Activated CD8-positive, alpha-beta memory T cell treated with anti-CD3 and anti-CD28 coated beads, Interleukin-2, amount 50 U/mL, for 48 hours (primary cell): ENCODE measurements around the gene ACTL7B.
"Not testable (repeated sequence)": the region's sequence is repeated elsewhere in the genome, so short reads cannot be mapped to it uniquely, and the experiment has no call there.

Experiments
- DNase-seq: peaks from one replicate; pipeline ENCODE4 v3.0.0-alpha.2; 2020

The ACTL7B gene

GRCh38 chr9:108869092-108869725 lies 13.4 kb upstream of the ACTL7B start:
- DNase-seq = no peak

GRCh38 chr9:108867829-108868228 lies 12.0 kb upstream of the ACTL7B start:
- DNase-seq = no peak

DNA sequence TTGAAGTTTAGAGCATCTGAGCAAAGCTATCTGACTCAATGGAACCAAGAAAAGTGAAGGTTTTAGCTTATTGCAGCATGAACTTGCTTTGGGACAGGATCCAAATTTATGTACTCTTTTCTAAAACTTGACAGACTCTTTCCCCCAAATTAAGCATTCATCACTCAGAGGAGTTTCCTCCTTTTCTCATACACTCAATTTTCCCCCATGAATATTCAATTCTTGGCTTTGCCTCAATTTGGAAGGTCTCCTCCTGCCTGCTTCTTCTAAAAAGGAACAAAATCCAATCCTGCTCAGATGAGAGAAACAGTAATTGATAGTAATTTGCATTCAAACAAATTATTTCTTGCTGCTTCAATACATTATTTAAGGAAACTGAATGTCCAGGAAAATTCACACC lies 11.3 kb upstream of the ACTL7B start:
- no peak for DNase-seq

DNA sequence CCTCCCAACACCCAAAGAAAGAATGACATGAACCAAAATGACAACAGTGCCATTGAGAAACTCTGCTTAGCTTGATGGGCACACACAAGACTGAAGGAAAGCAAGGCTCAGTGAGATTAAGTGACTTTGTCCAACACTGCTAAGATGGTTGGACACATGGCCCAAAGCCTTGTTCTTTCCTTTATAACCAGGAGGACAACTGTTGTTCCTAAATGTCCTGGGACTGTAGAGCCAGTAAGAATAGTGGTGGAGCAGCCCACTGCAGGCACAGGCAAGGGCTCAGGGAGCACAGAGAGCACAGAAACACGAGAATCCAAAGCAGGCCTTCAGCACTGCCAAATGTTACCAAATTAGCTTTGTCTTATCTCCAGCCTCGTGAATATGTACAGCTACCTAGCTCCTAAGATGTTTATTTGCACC lies 10.2 kb upstream of the ACTL7B start:
- no peak for DNase-seq

DNA sequence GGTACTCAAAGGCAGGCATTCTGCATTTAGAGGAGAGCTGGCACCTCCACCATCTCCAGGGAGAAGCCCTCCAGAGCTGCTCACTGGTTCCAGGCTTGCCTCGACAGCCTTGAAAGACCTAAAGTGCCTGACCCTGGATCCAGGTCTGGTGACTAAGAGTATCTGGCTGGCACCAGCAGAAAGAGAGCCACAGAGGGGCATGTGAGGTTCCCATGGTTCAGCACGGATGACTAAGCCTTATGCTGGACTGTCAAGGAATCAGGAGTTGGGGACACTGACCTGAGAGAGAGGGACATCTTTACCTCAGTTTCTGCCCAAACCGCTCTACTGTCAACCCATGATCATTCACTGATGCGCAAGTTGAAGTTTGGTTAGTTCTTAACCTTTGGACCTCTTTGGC lies 9.3 kb upstream of the ACTL7B start:
- no peak for DNase-seq

- DNase-seq = no peak
These were observed 8.7 kb upstream of the ACTL7B start for GRCh38 chr9:108864446-108864845.

DNA sequence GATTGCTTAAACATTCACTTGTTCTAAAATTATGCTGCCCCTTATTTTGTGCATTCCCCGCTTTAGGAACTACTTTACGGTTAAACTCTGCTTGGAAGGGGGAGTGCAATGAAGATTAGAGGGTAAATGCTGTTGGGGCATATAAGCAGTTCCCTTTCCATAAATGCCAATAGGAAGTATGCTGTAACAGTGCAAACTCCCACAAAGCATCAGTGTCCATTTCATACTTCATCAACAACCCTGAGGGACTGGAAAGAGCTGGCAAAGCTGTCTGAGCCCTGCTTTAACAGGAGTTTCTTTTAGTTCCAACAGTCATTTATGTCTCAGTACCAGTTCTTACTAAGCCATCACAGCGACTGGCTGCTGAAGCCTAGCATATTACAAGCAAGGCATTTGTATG lies 8.1 kb upstream of the ACTL7B start:
- no peak for DNase-seq

DNA sequence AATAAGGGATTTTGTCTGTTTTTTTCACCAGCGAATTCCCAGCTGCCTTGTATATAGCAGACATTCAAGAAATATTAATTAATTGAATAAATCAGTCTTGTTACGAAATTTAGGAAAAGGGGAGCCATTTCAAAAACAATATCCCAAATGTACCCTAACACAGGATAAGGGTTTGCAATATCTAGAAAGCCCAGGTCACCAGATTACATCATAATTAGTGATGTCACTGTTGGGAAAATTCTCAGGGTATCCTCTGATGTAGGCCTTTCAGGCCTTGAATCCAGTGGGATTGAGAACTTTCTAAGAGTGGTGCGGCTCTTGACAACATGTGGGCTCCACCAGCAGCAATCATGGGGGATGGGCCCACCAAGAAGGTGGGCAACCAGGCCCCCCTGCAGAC lies 6.2 kb upstream of the ACTL7B start, which contains the start of gene ACTL7A:
TSS of gene ACTL7A (plus strand) at position 270 of the 400 bp plus-strand sequence. CDS start at position 327, 57 bp downstream.
- no peak for DNase-seq

- no peak for DNase-seq
These were observed 5.7 kb upstream of the ACTL7B start for GRCh38 chr9:108861464-108861863.

GRCh38 chr9:108860764-108861163 lies 5.0 kb upstream of the ACTL7B start:
- no peak for DNase-seq

DNA sequence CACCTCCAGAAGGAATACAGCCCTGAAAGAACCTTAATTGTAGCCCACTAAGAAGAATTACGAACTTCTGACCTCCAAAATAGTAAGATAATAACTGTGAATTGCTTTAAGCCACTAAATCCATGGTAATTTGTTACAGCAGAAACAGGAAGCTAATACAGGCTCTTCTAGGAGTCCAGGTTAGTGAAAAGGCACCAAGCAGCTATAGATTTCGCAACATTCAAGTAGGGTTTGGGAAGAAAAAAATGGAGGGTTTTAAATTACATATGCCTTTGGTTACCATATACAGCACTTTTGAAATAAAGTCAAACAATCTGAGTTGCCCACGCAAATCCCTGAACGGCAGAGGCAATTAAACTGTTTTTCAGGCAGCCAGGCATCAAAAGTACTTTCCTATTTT lies 4.6 kb upstream of the ACTL7B start:
- DNase-seq = no peak

- DNase-seq = no peak
These were observed 3.8 kb upstream of the ACTL7B start for GRCh38 chr9:108859459-108860114.

GRCh38 chr9:108857572-108857971 lies 1.8 kb upstream of the ACTL7B start:
- DNase-seq = no peak

- DNase-seq = no peak
These were observed 278 bp downstream of the ACTL7B start for GRCh38 chr9:108855529-108855886.

DNA sequence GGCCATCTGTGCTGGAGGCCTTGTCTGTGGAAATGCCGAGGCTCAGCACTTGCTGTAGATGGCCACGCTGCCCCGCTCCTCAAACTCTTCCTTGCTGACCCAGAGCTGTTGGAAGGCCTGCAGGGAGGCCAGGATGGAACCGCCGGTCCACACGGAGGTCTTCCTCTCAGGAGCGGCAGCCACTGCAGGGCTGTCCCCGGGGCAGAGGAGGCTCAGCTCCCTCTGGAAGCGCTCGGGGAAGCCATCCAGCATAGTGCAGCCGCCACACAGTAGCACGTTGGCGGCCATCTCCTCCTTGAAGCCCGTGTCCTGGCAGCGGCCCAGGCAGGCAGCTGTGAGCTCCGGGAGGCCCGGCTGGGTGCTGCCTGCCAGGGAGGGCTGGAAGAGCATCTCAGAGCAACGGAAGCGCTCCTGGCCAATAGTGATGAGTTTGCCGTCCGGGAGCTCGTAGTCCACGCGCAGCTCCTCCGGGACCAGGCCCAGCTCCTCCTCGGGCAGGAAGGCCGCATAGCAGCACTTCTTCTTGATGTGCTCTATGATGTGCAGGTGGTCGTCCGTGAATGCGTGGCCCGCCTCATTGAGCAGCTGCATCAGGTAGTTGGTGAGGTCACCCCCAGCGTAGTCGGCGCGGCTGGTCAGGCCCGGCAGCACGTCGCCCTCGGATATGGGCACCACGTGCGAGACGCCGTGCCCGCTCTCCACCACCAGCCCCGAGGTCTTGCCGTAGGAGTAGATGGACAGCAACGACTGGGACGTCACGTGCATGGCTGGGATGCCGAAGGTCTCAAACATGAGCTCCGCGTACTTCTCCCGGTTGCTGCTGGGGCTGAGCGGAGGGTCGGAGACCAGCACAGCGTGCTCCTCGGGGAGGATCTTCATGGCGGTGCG lies 901 bp downstream of the ACTL7B start:
- DNase-seq = no peak

GRCh38 chr9:108854094-108854493 lies 1.7 kb downstream of the ACTL7B start:
- DNase-seq = no peak

DNA sequence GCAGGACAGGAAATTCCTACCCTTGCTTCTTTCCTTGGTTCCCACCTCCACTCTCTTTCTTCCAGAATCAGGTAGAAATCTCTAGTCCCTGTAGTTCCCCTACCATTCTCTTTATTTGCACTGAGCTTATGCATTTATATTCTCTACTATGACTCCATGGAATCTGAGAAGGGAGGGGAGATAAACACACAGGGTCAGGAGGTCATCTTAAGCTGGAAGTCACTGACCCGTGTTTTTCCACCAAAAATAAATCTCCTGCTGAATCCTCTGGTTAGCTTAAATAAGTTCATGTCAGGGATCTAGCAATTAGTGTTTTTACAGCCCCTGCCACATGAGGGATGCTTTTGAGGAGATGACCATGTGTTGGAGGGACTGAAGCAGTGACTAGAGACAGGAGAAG lies 3.7 kb downstream of the ACTL7B start:
- DNase-seq = no peak

GRCh38 chr9:108851138-108851537 lies 4.6 kb downstream of the ACTL7B start:
- no peak for DNase-seq

DNA sequence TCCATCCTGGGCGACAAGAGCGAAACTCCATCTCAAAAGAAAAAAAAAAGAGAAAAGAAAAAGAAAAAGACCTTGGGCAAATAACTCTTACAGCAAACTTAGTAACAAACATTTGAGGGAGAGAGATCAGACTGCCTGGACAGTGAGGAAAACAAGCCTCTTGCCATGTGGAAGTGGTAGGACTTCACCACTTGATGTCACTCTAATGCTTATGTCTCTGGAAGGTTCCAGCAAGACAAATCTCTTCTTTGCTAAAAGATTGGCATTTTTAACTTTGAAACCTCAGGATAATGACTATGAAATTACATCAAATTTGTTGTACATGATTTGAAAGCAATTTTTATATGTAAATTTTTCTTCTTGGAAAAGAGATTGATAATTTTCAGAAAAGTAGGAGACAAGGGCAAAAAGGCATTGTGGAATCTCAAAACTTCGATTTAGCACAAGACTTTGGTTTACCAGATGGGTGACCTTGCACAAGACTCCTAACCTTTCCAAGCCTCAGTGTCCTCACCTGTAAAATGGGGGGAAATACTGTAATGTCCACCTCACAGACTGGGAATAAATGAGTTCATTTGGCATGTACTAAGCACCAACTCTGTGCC lies 5.4 kb downstream of the ACTL7B start:
- DNase-seq = no peak

- not testable (repeated sequence) for DNase-seq
These were observed 7.5 kb downstream of the ACTL7B start for GRCh38 chr9:108848296-108848695.

GRCh38 chr9:108845947-108846346 lies 9.8 kb downstream of the ACTL7B start:
- DNase-seq = no peak

- DNase-seq = no peak
These were observed 10.3 kb downstream of the ACTL7B start for GRCh38 chr9:108845507-108845906.

DNA sequence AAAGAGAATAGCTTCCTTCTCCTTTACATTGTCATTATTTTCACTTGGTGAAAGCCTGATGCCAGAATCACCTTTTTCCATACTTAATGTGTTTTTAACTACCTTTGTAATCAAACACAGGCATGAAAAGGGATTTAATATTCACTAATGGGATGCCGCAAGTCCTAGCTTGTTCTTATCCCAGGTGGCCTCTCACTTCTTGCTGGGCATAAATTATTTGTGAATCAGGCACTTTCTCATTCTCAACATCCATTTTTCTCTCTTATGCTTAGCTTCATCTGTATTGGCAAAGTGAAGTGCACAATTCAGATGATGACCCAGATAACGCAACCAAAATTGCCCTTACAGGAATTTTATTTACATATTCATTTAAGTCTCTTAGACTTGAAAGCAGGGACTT lies 10.9 kb downstream of the ACTL7B start:
- DNase-seq = no peak
